Activated CD4-positive, alpha-beta T cell treated with anti-CD3 and anti-CD28 coated beads for 36 hours (primary cell): ENCODE data around the gene TOR2A. TPM values are rescaled to one million over a fixed set of nuclear protein-coding genes. Genes with fewer than 3 reads are reported as not detected.

Experiments used
- ATAC-seq: fragments of 200-7000 bp; cut with Tn5 transposase; one replicate; pipeline ENCODE4 v1.10.0; 2021; ENCODE audit warnings: mild to moderate bottlenecking, moderate library complexity
- CTCF ChIA-PET: fragments of 350-600 bp; sonication (Branson Sonifier 250); formaldehyde crosslinking; loops from one replicate; lab custom pipeline; 2021; ENCODE audit warnings: antibody characterized with exemption; lab: Charles Lee
- POLR2A ChIA-PET: fragments of 350-600 bp; sonication (Branson Sonifier 250); formaldehyde crosslinking; loops from one replicate; lab custom pipeline; 2021; ENCODE audit warnings: antibody characterized with exemption, inconsistent platforms; lab: Charles Lee
- DNase-seq: peaks from one replicate; pipeline ENCODE4 v3.0.0-alpha.2; 2020
- H3K27ac Mint-ChIP-seq: one replicate; pipeline ENCODE4 v1.8.0; 2021; ENCODE audit warnings: mixed read lengths
- H3K27me3 Mint-ChIP-seq: one replicate; pipeline ENCODE4 v1.8.0; 2021; ENCODE audit warnings: mixed read lengths
- H3K36me3 Mint-ChIP-seq: one replicate; pipeline ENCODE4 v1.8.0; 2021; ENCODE audit warnings: low read depth, mixed read lengths
- H3K4me1 Mint-ChIP-seq: one replicate; pipeline ENCODE4 v1.8.0; 2021; ENCODE audit warnings: mixed read lengths
- H3K4me3 Mint-ChIP-seq: one replicate; pipeline ENCODE4 v1.8.0; 2021; ENCODE audit warnings: mild to moderate bottlenecking, moderate library complexity, mixed read lengths
- H3K9me3 Mint-ChIP-seq: one replicate; pipeline ENCODE4 v1.8.0; 2021; ENCODE audit warnings: low read depth, mixed read lengths
- intact Hi-C, 2 experiments: fragments of 100-400 bp; cut with DNase I in 1 of 2; cut with micrococcal nuclease in 1 of 2; formaldehyde crosslinking; loops; one replicate each; pipeline versions ENCODE4 v1.14.2 to v1.15.1; 2022 to 2024; cut with DNase I, micrococcal nuclease
- total RNA-seq, 2 experiments: library from RNA; stranded (reverse); gene quantifications; one replicate each; pipeline ENCODE4 v1.2.3, GENCODE V29; 2021

Gene TOR2A
- total RNA-seq, 2 experiments from 2014 or later: 11.3 to 14.0 TPM

DNA sequence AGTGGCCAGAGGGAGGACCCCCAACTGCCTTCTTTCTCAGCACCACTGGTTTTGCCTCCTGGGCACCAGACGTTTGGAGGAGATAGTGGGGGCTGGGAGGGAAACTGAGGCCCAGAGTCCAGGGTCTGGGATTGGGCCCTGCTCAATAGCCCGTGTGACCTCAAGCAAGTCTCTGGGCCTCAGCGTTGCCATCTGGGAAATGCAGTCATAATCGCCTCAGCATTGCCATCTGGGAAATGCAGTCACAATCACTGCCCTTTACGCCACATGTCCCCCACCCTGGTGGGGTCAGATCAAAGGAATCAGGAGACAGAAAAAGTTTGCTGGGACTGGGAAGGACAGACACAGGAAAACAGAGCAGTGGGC is 41.8 kb upstream of the TOR2A start:
- peak; percentile 57 for DNase-seq
- H3K4me3 Mint-ChIP-seq: peak overlapping the region; percentile 92
- H3K9me3 Mint-ChIP-seq: no peaks in the 10 kb centered on the region
- no peak for ATAC-seq
- H3K27ac Mint-ChIP-seq: peak overlapping the region; percentile 98
- ChIA-PET CTCF (interaction anchor here (0.6 to 2.4 kb wide), 4 partner anchors 8 to 42 kb away, joined by 3 to 6 read pairs (median 4); partner anchors contain the start of genes CDK9 and TOR2A), POLR2A (interaction anchor here (1.2 to 1.3 kb wide), 2 partner anchors 30 to 290 kb away, joined by 3 to 4 read pairs; partner anchors contain the start of gene NAIF1)
- peaks cover 41% of the 10 kb centered on the region for H3K4me1 Mint-ChIP-seq
- H3K27me3 Mint-ChIP-seq: no peaks in the 10 kb centered on the region
- peaks cover 27% of the 10 kb centered on the region for H3K36me3 Mint-ChIP-seq
- intact Hi-C loops: loop anchor here (5.0 to 10.0 kb wide), 2 partner anchors 325 to 552 kb away; partner anchors contain the start of genes LRSAM1 (in 1 of the 2) and RPL12 (in 1 of the 2)

DNA sequence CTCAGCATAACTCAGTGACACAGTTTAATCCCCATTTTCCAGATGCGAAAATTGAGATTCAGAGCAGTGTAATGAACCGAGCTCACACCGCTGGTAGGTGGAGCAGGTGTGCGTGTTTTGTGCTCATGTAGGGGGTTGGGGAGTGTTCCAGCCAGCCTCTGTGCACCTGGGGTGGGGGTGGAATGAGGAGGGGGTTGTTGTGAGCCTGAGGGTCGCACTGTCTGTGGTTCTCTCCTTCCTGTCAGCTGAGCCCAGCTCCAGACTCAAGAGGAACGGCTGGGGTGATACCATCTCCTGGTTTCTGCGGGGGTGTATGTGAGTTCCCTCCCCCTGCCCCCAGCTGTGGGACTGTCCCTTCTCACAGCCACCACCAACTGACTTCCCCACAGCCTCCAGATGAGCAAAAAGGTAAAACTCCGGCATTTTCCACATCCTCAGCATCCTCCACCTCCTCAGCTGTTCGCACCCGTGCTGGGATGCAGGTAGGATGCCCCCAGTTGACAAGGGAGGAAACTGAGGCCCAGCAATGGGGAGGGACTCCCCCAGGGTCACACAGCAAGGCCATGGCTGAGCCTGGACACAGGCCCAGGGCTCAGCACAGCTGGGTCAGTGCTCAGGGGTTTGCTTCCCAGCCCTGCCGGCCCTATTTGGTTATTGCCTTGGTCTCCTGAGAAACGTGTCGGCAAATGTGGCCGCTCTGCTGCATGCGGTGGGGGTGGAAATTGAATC is 41.3 kb upstream of the TOR2A start:
- no peaks in the 10 kb centered on the region for H3K9me3 Mint-ChIP-seq
- H3K27me3 Mint-ChIP-seq: no peaks in the 10 kb centered on the region
- peaks cover 27% of the 10 kb centered on the region for H3K36me3 Mint-ChIP-seq
- peak; percentile 42 for ATAC-seq
- ChIA-PET POLR2A (interaction anchor here (0.6 to 1.3 kb wide), 5 partner anchors 9 to 315 kb away, joined by 3 to 4 read pairs (median 3); partner anchors contain the start of genes CDK9 and NAIF1), CTCF (interaction anchor here (0.6 to 2.4 kb wide), 7 partner anchors 8 to 251 kb away, joined by 3 to 6 read pairs (median 3); partner anchors contain the start of genes CDK9 and TOR2A)
- peak; percentile 86 for DNase-seq
- H3K27ac Mint-ChIP-seq: peak overlapping the region; percentile 98
- peak overlapping the region; percentile 92 for H3K4me3 Mint-ChIP-seq
- intact Hi-C loops: loop anchor here (5.0 to 10.0 kb wide), 2 partner anchors 324 to 552 kb away; partner anchors contain the start of genes LRSAM1 (in 1 of the 2) and RPL12 (in 1 of the 2)
- H3K4me1 Mint-ChIP-seq: peaks cover 40% of the 10 kb centered on the region

DNA sequence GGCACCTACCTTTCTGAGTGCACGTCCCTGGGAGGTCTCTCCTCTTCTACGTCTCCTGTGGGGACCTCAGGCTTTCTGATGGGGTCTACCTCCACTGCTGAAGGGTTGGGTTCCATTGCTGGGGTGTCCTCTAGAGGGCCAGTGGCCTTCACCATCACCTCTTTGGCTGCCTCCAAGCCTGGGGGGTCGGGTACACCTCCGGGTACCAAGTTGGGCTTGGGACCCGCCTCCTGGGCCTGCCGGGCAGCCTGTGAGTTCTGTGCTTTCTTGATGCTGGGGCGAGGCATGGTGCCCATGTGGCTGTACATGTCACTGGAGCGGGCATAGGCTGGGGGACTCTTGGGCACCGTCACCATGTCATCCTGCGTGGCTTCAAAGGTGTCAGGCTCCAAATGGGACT is 38.9 kb upstream of the TOR2A start:
- H3K9me3 Mint-ChIP-seq: no peaks in the 10 kb centered on the region
- no peaks in the 10 kb centered on the region for H3K27me3 Mint-ChIP-seq
- ChIA-PET POLR2A (no interaction called here), CTCF (interaction anchor here (0.8 to 1.0 kb wide), 2 partner anchors 9 to 96 kb away, joined by 3 read pairs; no protein-coding TSS in a partner anchor)
- intact Hi-C loops: loop anchor here (5.0 to 10.0 kb wide), 2 partner anchors 549 to 912 kb away; partner anchors contain the start of gene ZBTB34 (in 1 of the 2)
- DNase-seq (no peak), ATAC-seq (no peak)
- H3K36me3 Mint-ChIP-seq: peaks cover 33% of the 10 kb centered on the region
- H3K4me3 Mint-ChIP-seq: no peak overlapping the region
- H3K4me1 Mint-ChIP-seq: peaks cover 42% of the 10 kb centered on the region
- H3K27ac Mint-ChIP-seq: peak overlapping the region; percentile 6

DNA sequence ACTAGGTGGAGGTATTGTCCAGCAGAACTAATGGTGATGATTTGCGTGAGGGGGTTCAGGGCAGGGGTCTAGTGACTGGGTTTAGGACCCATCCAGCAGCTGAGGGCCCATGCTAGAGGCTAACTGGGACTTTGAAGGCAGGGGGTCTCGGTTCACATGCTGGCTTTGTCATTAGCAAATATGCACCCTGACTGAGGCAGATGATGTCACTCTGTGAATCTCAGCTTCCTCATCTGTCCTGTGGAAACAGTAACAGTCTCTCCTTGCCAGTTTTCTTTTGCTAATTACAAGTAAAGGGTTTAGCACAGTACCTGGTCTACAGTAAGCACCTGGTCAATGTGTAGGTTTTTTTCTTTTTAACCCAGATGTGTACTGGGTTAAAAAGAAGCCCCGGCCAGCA is 38.2 kb upstream of the TOR2A start:
- ChIA-PET CTCF (interaction anchor here (0.6 to 1.3 kb wide), 5 partner anchors 10 to 97 kb away, joined by 3 read pairs; no protein-coding TSS in a partner anchor), POLR2A (interaction anchor here (0.6 kb wide), 1 partner anchor 19 kb away, joined by 4 read pairs; no protein-coding TSS in a partner anchor)
- DNase-seq (no peak), ATAC-seq (no peak)
- no peaks in the 10 kb centered on the region for H3K9me3 Mint-ChIP-seq
- H3K4me3 Mint-ChIP-seq: no peak overlapping the region
- peaks cover 48% of the 10 kb centered on the region for H3K4me1 Mint-ChIP-seq
- intact Hi-C loops: loop anchor here (5.0 to 10.0 kb wide), 2 partner anchors 548 to 911 kb away; partner anchors contain the start of gene ZBTB34 (in 1 of the 2)
- peaks cover 37% of the 10 kb centered on the region for H3K36me3 Mint-ChIP-seq
- no peaks in the 10 kb centered on the region for H3K27me3 Mint-ChIP-seq
- no peak overlapping the region for H3K27ac Mint-ChIP-seq

DNA sequence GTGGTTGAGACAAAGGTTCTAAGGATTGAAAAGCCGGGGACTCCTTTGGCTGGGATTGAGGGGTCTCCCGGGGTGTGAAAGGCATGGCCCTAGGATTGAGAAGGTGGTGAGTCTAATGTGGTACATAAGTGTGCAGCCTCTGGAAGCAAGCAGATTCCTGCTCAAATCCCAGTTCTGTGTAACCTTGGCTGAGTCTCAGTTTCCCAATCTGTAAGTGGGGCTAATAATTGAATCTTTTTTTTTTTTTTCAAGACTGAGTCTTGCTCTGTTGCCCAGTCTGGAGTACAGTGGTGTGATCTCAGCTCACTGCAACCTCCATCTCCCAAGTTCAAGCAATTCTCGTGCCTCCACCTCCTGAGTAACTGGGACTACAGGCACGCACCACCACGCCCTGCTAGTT is 37.5 kb upstream of the TOR2A start:
- Mint-ChIP-seq H3K4me1 (peaks cover 53% of the 10 kb centered on the region), H3K36me3 (peaks cover 36% of the 10 kb centered on the region), H3K27me3 (no peaks in the 10 kb centered on the region), H3K4me3 (no peak overlapping the region), H3K27ac (no peak overlapping the region), H3K9me3 (no peaks in the 10 kb centered on the region)
- DNase-seq (no peak), ATAC-seq (no peak)
- POLR2A ChIA-PET: interaction anchor here (0.6 kb wide), 1 partner anchor 19 kb away, joined by 4 read pairs; no protein-coding TSS in a partner anchor
- CTCF ChIA-PET: interaction anchor here (0.6 to 2.9 kb wide), 7 partner anchors 9 to 97 kb away, joined by 3 to 16 read pairs (median 3); partner anchors contain the start of gene TOR2A
- intact Hi-C loops: loop anchor here (5.0 to 10.0 kb wide), 2 partner anchors 548 to 910 kb away; partner anchors contain the start of gene ZBTB34 (in 1 of the 2)

DNA sequence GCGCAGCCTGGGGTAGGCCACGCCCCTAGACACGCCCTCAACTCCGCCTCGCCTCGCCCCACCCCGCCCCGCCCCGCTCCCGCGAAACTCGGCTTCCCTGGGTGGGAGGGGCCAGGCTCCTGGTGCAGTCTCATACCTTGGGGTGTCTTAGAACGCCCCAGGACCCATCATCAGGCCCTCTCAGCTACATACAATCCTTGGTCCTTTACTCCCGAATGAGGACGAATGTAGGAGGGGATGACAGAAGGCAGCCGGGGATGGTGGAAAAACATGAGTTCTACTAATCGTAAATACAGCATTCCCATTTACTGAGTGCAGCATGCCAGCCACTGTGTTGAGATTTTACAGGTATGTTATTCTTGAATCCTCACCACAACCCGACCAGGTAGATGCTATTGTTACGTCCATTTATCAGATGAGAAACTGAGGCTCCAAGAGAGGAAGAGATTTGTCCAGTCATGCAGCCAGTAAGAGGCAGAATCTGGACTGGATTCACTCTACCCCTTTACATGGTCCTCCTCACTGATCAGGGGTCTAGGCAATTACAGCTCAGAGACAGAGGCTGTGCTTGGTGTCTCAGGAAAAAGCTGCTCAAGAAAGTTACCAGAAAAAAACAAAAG is 36.6 kb upstream of the TOR2A start:
- ATAC-seq (no peak), DNase-seq (no peak)
- ChIA-PET POLR2A (interaction anchor here (0.6 to 1.4 kb wide), 6 partner anchors 14 to 1689 kb away, joined by 3 to 15 read pairs (median 5); partner anchors contain the start of genes CDK9, FPGS, LRSAM1 and RPL12), CTCF (interaction anchor here (0.6 to 2.9 kb wide), 9 partner anchors 9 to 144 kb away, joined by 3 to 16 read pairs (median 3); partner anchors contain the start of genes CDK9 and TOR2A)
- H3K4me3 Mint-ChIP-seq: peak overlapping the region; percentile 80
- intact Hi-C loops: loop anchor here (1.0 to 10.0 kb wide), 13 partner anchors 12 to 909 kb away; partner anchors contain the start of genes FPGS (in 2 of the 2), BBLN (in 1 of the 2), NAIF1 (in 1 of the 2) and PTRH1 (in 1 of the 2)
- H3K27me3 Mint-ChIP-seq: no peaks in the 10 kb centered on the region
- peak overlapping the region; percentile 80 for H3K27ac Mint-ChIP-seq
- peaks cover 34% of the 10 kb centered on the region for H3K36me3 Mint-ChIP-seq
- peaks cover 61% of the 10 kb centered on the region for H3K4me1 Mint-ChIP-seq
- no peaks in the 10 kb centered on the region for H3K9me3 Mint-ChIP-seq

DNA sequence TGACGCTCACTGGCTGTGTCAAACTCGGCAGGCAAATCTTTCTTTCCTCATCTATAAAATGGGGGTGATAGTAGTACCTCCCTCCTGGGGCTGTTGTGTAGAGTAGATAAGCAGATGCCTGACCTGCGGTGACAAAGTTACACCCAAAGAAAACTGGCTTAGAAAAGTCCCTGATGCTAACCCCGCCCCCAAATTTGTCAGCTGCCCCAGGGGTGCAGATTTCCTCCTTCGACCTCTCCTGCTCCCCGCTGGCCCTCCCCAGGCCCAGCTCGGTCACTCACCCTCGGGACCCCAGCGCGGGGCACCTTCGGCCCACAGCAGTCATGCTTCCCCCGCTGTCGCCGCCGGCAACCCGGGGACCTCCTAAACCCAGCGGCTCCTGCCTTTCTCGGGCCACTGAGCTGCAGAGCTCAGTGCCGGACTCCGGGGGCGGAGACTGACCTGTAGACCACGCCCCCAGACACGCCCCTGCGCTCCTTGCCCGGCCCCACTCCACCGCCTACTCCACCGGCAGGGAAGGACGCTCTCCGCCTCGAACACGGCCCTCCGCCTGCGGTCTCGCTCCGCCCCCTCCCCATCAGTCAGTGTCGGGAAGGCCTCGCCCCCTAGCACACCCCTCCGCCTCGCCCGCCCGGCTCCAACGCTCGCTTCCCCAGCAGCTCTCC is 35.9 kb upstream of the TOR2A start:
- ATAC-seq: peak; percentile 95
- CTCF ChIA-PET: interaction anchor here (0.6 to 2.9 kb wide), 8 partner anchors 9 to 145 kb away, joined by 3 to 16 read pairs (median 3); partner anchors contain the start of genes CDK9 and TOR2A

DNA sequence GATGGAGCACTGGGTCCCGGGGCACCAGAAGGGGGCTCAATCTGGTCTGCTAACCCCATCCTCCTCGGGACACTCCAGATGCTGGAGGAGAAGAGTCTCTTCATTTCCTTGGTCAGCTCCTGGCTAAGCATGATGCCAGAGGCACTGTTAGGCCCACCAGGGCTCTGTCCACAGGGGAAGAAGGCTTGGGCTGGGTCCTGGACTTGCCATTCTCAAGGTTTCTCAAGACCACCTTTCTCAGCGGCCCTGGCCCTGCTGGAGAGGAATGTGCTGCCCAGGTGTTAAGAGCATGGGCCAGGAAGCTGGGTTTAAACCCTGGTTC is 35.5 kb upstream of the TOR2A start:
- H3K36me3 Mint-ChIP-seq: peaks cover 36% of the 10 kb centered on the region
- DNase-seq (no peak), ATAC-seq (no peak)
- peaks cover 61% of the 10 kb centered on the region for H3K4me1 Mint-ChIP-seq
- H3K4me3 Mint-ChIP-seq: peak overlapping the region; percentile 80
- H3K27ac Mint-ChIP-seq: peak overlapping the region; percentile 80
- ChIA-PET CTCF (interaction anchor here (0.8 to 2.9 kb wide), 6 partner anchors 10 to 145 kb away, joined by 3 to 16 read pairs (median 4); partner anchors contain the start of genes CDK9 and TOR2A), POLR2A (interaction anchor here (0.6 to 1.4 kb wide), 5 partner anchors 15 to 311 kb away, joined by 3 to 15 read pairs (median 5); partner anchors contain the start of genes CDK9, FPGS and TOR2A)
- intact Hi-C loops: loop anchor here (5.0 to 10.0 kb wide), 2 partner anchors 546 to 908 kb away; partner anchors contain the start of gene ZBTB34 (in 1 of the 2)
- no peaks in the 10 kb centered on the region for H3K27me3 Mint-ChIP-seq
- H3K9me3 Mint-ChIP-seq: no peaks in the 10 kb centered on the region

More for the DNA sequence above, 35.9 kb upstream of the TOR2A start:
- Mint-ChIP-seq H3K4me3 (peak overlapping the region; percentile 80), H3K4me1 (peaks cover 59% of the 10 kb centered on the region), H3K27ac (peak overlapping the region; percentile 80), H3K27me3 (no peaks in the 10 kb centered on the region), H3K9me3 (no peaks in the 10 kb centered on the region), H3K36me3 (peaks cover 33% of the 10 kb centered on the region)
- DNase-seq: peak; percentile 99
- POLR2A ChIA-PET: interaction anchor here (0.6 to 1.4 kb wide), 7 partner anchors 14 to 321 kb away, joined by 3 to 15 read pairs (median 5); partner anchors contain the start of genes CDK9, FPGS, LRSAM1 and RPL12
- intact Hi-C loops: loop anchor here (1.0 to 10.0 kb wide), 13 partner anchors 12 to 909 kb away; partner anchors contain the start of genes FPGS (in 2 of the 2), BBLN (in 1 of the 2), NAIF1 (in 1 of the 2) and PTRH1 (in 1 of the 2)

DNA sequence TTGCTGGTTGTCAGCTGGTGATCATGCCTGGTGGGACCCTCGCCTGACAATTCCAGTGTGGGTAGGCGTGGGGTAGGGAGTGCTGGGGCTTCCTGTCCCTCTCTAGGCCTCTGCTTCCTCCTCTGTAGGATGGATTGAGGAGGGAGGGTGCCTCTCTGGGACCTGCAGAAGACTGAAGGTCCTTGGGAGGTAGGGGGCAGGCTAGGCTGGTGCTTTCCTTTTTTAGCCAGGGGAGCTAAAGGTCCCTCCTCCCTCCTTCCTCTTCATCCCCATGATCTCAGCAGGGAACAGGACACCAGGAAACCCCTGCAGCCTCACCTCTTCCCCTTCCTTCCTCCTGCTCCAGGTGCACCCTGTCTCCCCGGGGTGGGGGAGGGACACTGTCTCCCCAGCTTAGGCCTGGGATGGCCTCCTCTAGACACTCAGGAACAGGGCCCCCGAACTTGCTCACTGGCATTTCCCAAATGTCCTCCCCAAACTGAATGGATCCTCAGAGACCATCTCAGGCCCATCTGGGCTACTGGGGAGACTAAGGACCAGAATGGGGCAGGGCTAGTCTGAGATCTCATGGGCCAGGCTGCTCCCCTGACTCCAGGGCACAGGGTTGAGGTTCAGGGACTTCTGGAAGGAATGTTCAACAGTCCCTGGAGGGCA is 35.0 kb upstream of the TOR2A start:
- ChIA-PET POLR2A (no interaction called here), CTCF (interaction anchor here (0.6 to 2.9 kb wide), 7 partner anchors 10 to 235 kb away, joined by 3 to 16 read pairs (median 4); partner anchors contain the start of gene TOR2A)
- ATAC-seq: no peak
- peaks cover 38% of the 10 kb centered on the region for H3K36me3 Mint-ChIP-seq
- no peaks in the 10 kb centered on the region for H3K9me3 Mint-ChIP-seq
- DNase-seq: no peak
- H3K27ac Mint-ChIP-seq: peak overlapping the region; percentile 80
- H3K4me3 Mint-ChIP-seq: peak overlapping the region; percentile 80
- no peaks in the 10 kb centered on the region for H3K27me3 Mint-ChIP-seq
- intact Hi-C loops: loop anchor here (5.0 to 10.0 kb wide), 2 partner anchors 545 to 908 kb away; partner anchors contain the start of gene ZBTB34 (in 1 of the 2)
- peaks cover 62% of the 10 kb centered on the region for H3K4me1 Mint-ChIP-seq
